HCT116 (cell line): ENCODE measurements around the gene TMEM234.

Experiments
- CBX3 ChIP-seq: IDR thresholded peaks from 2 replicates; pipeline ENCODE4 v1.6.1; 2012; ENCODE audit warnings: low read depth
- CEBPB ChIP-seq: IDR thresholded peaks from 2 replicates; pipeline ENCODE4 v1.6.1; 2012; ENCODE audit warnings: low read depth
- ELF1 ChIP-seq: IDR thresholded peaks from 2 replicates; pipeline ENCODE4 v1.6.1; 2012; ENCODE audit warnings: low read depth, borderline replicate concordance
- EZH2 ChIP-seq: fragments of 200-600 bp; sonication (generic); IDR thresholded peaks from 2 replicates; pipeline ENCODE4 v1.6.1; 2017; ENCODE audit warnings: antibody characterized with exemption, mixed run types
- EZH2phosphoT487 ChIP-seq: fragments of 200-600 bp; IDR thresholded peaks from 2 replicates; pipeline ENCODE4 v1.6.1; 2018; ENCODE audit warnings: antibody characterized with exemption, borderline replicate concordance
- JUND ChIP-seq: IDR thresholded peaks from 2 replicates; pipeline ENCODE4 v1.6.1; 2012
- POLR2A ChIP-seq: IDR thresholded peaks from 2 replicates; pipeline ENCODE4 v1.7.0; 2011; ENCODE audit warnings: borderline replicate concordance; ENCODE audit not compliant: insufficient read depth, insufficient read length; ENCODE audit errors: extremely low read depth
- RAD21 ChIP-seq: IDR thresholded peaks from 2 replicates; pipeline ENCODE4 v1.6.1; 2012; ENCODE audit warnings: low read depth, mild to moderate bottlenecking
- SP1 ChIP-seq: IDR thresholded peaks from 2 replicates; pipeline ENCODE4 v1.6.1; 2012; ENCODE audit warnings: low read depth
- ZNF274 ChIP-seq: fragments of 200-500 bp; sonication (Bioruptor generic); IDR thresholded peaks from 2 replicates; pipeline ENCODE4 v1.6.1; 2014; ENCODE audit warnings: mild to moderate bottlenecking, low read depth, low read length, inconsistent platforms
- TF ChIP-seq, protein P1 (sequence below): IDR thresholded peaks from 2 replicates; pipeline ENCODE4 v1.6.1; 2011; ENCODE audit warnings: mild to moderate bottlenecking, low read length, moderate library complexity; ENCODE audit not compliant: insufficient replicate concordance; ENCODE audit errors: extremely low read depth
- TF ChIP-seq, protein P2 (sequence below), 3 experiments: fragments of 200-600 bp in 1 of 3; sonication (generic) in 1 of 3; IDR thresholded peaks in 2 of 3; conservative IDR thresholded peaks in 1 of 3; 2 replicates each; pipeline ENCODE4 v1.5.1; 2012 to 2017; ENCODE audit warnings: low read depth in 2 of 3, low read length in 2 of 3, antibody characterized with exemption in 1 of 3, borderline replicate concordance in 1 of 3, control low read depth in 1 of 3, mild to moderate bottlenecking in 1 of 3, mixed read lengths in 1 of 3, mixed run types in 1 of 3, moderate library complexity in 1 of 3; ENCODE audit not compliant: insufficient read depth in 1 of 3
- TF ChIP-seq, protein P3 (sequence below): IDR thresholded peaks from 2 replicates; pipeline ENCODE4 v1.6.1; 2012

DNA sequence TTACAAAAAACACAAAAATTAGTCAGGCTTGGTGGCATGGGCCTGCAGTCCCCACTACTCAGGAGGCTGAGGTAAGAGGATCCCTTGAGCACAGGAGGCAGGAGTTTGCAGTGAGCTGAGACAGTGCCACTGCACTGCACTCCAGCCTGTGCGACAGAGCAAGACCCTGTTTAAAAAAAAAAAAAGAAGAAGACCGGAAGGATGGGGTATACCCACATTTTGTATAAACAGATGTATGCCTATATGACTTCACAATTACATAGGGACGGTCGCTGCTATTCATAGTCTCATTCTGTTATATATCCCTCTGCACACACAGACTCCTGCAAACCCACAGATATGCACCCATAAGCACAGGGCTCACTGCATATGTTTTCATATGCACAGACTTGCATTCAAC lies 41.6 kb upstream of the TMEM234 start:
- TF ChIP-seq JUND (no peak), CBX3 (no peak), SP1 (no peak), RAD21 (no peak), EZH2phosphoT487 (no peak), ZNF274 (no peak), POLR2A (no peak), ELF1 (no peak), EZH2 (no peak), CEBPB (no peak)
- TF ChIP-seq, protein P1, sequence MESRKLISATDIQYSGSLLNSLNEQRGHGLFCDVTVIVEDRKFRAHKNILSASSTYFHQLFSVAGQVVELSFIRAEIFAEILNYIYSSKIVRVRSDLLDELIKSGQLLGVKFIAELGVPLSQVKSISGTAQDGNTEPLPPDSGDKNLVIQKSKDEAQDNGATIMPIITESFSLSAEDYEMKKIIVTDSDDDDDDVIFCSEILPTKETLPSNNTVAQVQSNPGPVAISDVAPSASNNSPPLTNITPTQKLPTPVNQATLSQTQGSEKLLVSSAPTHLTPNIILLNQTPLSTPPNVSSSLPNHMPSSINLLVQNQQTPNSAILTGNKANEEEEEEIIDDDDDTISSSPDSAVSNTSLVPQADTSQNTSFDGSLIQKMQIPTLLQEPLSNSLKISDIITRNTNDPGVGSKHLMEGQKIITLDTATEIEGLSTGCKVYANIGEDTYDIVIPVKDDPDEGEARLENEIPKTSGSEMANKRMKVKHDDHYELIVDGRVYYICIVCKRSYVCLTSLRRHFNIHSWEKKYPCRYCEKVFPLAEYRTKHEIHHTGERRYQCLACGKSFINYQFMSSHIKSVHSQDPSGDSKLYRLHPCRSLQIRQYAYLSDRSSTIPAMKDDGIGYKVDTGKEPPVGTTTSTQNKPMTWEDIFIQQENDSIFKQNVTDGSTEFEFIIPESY, result no peak
- TF ChIP-seq, protein P2, sequence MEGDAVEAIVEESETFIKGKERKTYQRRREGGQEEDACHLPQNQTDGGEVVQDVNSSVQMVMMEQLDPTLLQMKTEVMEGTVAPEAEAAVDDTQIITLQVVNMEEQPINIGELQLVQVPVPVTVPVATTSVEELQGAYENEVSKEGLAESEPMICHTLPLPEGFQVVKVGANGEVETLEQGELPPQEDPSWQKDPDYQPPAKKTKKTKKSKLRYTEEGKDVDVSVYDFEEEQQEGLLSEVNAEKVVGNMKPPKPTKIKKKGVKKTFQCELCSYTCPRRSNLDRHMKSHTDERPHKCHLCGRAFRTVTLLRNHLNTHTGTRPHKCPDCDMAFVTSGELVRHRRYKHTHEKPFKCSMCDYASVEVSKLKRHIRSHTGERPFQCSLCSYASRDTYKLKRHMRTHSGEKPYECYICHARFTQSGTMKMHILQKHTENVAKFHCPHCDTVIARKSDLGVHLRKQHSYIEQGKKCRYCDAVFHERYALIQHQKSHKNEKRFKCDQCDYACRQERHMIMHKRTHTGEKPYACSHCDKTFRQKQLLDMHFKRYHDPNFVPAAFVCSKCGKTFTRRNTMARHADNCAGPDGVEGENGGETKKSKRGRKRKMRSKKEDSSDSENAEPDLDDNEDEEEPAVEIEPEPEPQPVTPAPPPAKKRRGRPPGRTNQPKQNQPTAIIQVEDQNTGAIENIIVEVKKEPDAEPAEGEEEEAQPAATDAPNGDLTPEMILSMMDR (IDR thresholded peaks at IDR 0.05 in 2 of 3, conservative IDR thresholded peaks at IDR 0.05 in 1 of 3; ENCODE audit: borderline replicate concordance in 1 of 3, insufficient read depth in 1 of 3, low read depth in 2 of 3, low read length in 2 of 3), result no peak
- TF ChIP-seq, protein P3, sequence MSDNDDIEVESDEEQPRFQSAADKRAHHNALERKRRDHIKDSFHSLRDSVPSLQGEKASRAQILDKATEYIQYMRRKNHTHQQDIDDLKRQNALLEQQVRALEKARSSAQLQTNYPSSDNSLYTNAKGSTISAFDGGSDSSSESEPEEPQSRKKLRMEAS, result no peak
